GM10266 (cell line): ENCODE data around the gene ROGDI.

Source experiments
- DNase-seq: peaks from one replicate; pipeline ENCODE4 v3.0.0; 2012; ENCODE audit errors: extremely low spot score
- CTCF ChIP-seq: IDR thresholded peaks from 2 replicates; pipeline ENCODE4 v1.5.1; 2012; ENCODE audit warnings: mild to moderate bottlenecking, low read depth; ENCODE audit not compliant: control insufficient read depth, insufficient read depth; ENCODE audit errors: missing control alignments

Gene ROGDI

GRCh38 chr16:4763791-4764190 is 38.6 kb downstream of the ROGDI start:
- no peak for TF ChIP-seq CTCF
- DNase-seq: no peak

DNA sequence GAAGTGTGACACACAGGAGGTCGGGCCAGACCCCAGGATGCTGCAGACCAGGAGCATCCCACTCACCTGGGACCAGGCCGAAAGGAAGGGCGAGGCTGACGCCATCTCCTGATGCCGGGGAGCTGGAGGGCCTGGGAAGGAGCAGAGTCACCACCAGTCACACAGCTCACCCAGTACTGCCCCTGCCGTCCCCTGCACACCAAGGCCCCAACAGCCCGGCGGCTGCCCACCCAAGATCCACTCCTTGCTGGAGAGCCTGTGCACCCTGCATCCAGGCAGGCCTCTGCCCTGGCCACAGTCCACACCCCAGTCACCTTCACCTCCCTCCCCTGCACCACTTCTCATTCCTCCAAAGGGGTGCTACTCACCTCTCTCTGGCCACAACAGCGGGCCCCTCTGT is 40.2 kb downstream of the ROGDI start:
- no peak for TF ChIP-seq CTCF
- DNase-seq: no peak

DNA sequence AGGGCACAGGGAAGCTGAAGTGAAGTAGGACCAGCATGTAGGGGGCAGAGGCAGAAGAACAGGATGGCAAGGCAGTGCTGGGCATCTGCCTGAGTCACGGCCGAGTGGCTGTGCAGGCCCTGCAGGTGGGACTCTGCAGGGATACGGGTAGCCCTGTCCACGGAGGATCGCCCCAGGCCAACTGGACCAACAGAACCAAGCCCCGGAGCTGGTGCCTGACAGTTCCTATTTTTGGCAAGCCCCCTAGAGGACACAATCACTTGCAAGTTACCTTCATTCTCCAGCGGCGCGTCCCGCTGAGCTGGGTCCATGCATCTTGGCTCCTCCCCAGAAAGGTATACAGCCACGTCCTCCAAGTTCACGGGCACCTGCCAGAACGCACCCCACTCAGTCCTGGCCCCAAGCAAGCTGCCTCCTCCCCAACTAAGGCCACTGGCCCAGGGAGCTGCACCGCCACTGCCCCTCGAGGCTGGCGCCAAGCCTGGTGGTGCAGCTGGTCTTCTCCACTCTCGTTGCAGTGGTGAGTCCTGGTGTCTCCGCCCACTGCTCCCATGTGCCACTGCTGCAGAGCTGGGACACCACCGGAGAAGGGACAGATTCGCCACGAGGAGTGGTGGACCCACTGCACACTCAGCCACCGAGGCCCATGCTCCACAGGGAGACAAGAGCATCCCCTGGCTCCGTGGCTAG is 42.1 kb downstream of the ROGDI start:
- DNase-seq: no peak
- TF ChIP-seq CTCF: no peak

DNA sequence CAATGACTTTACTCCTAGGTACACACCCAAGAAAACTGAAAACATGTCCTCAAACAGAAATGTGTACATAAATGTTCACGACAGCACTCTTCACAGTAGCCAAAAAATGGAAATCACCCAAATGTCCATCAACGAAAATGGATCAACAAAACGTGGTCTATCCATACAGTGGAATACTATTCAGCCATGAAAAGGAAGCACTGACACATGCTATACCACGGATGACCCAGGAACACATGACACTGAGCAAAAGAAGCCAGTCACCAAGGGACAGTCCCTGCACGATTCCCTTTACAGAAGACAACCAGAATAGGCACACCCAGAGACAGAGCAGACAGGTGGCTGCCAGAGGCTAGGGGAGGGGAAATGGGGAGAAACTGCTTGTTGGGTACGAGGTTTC is 46.7 kb downstream of the ROGDI start:
- TF ChIP-seq CTCF: no peak

DNA sequence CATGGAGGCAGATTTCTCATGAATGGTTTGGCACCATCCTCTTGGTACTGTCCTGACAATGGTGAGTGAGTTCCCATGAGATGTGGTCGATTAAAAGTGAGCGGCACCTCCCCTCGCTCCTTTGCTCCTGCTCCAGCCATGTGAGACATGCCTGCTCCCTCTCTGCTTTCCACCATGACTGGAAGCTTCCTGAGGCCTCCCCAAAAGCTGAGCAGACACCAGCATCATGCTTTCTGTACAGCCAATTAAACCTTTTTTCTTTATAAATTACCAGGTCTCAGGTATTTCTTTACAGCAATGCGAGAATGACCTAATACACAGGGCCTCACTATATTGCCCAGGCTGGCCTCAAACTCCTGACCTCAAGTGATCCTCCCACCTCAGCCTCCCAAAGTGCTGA is 47.6 kb downstream of the ROGDI start:
- DNase-seq: no peak
- no peak for TF ChIP-seq CTCF

More for the DNA sequence above, 46.7 kb downstream of the ROGDI start:
- no peak for DNase-seq

DNA sequence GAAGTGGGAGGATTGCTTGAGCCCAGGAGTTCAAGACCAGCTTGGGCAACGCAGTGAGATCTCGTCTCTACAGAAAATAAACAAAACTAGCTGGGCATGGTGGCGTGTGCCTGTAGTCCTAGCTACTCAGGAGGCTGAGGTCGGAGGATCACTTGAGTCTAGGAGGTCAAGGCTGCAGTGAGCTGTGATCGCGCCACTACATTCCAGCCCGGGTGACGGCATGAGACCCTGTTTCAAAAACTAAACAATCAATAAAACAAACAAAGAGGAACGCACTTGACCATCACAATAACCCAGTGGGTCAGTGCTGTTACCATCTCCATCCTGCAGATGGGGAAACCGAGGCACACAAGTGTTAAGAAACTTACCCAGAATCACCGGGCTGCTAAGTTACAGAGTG is 49.2 kb downstream of the ROGDI start:
- no peak for TF ChIP-seq CTCF
- no peak for DNase-seq

- TF ChIP-seq CTCF: no peak
Measured at GRCh38 chr16:4752351-4753100, 49.9 kb downstream of the ROGDI start.

More at GRCh38 chr16:4752351-4753100, 49.9 kb downstream of the ROGDI start:
- no peak for DNase-seq
